Esophagus mucosa (tissue), 1 donor: ENCODE measurements around the gene TEX51. TPM values are rescaled to one million over a fixed set of nuclear protein-coding genes. Genes with fewer than 3 reads are reported as not detected.

Experiments
- ATAC-seq: fragments of 200-7000 bp; cut with Tn5 transposase; one replicate; pipeline ENCODE4 v1.9.1; 2020
- total RNA-seq: library from RNA; stranded (reverse); gene quantifications from one replicate; pipeline ENCODE4 v1.2.4, GENCODE V29; 2023
- donor health status: DM: yes; HTN: yes; CAD: no.

TEX51 gene
- total RNA-seq, 1 donor from 2014 or later, result not detected

DNA sequence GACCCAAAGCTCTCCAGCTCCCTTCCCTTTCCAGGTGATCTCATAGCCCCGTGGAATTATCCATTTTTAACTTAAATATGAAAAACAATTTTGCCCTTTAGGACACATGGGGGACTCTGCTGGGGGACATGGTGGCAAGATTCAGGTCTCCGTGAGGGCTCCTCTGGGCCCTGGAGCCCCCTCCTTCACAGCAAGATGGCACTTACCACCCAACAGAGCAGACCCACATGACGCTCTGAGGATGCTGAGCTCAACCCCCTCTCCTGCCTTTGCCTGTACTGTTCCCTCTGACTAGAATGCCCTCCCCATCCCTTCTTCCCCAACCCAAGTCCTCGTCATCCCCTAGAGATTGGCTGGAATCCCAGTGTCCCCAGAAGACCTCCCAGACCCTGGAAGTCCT lies 17.2 kb downstream of the TEX51 start:
- no peak for ATAC-seq

DNA sequence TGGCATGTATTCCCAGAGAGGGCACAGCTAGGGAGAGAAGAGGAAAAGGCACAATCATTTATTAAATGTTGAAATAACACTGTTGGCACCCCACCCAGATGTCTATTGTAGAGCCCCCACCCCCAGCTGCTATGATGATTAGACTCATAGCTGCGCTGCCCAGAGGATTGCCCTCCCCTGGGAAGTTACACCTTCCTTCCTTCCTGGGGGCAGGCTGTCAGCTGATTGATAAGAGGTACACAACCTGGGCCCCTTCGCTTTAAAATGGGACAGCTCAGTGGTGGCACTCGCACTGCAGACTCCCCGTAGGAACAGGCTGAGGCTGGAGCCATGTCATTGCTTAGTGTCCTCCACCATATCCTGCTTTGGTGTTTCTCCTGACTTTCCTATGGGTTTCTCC lies 18.1 kb downstream of the TEX51 start:
- ATAC-seq, result no peak

DNA sequence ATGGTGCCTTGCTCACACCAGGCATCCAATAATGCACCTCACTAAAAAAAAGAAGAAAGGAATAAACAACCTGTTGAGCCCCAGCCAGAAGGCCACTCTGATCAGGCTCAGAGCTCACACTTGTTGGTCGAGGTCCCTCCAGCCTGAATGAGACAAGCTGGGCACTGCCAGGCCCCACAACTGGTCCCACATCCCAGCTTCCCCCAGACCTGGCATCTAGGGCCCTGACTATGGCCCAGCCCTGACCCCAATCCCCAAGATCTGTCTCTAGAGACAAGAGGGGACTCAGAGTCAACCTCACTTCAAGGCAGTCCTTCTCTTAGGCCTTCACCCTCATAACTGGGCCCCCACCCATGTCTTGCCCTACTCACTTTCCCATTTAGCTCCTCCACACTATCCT lies 22.4 kb downstream of the TEX51 start:
- ATAC-seq, result no peak

DNA sequence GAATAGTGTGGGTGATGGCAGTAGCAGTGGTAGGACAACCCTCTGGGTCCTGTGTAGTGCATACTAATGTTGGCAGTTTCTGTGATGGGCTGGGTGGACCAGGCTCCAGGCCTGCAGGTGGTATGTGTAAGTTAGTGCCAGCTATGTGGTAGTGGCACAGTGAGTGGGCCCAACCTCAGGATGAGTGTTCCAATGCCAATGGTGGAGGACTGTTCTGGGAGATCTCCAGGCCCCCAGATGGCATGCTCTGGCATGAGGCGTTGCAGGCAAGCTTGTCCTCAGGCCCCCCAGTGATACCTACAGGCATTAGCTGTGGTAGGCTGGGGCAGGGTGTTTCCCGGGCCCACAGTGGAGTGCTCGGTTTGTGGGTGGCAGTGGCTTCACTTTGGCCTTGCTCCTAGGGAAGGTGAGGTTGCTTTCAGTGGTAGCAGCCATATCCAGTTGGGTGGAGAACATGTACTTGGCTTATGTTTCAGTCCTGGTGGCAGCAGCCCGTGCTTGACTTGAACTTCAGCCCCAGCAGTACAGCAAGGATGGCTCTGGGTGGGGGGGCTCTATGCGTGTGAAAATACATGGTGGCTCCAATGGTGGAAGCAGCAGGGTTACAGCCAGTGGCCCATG lies 32.4 kb downstream of the TEX51 start:
- ATAC-seq, result no peak

GRCh38 chr2:126932529-126932928 lies 33.8 kb downstream of the TEX51 start:
- ATAC-seq, result no peak

DNA sequence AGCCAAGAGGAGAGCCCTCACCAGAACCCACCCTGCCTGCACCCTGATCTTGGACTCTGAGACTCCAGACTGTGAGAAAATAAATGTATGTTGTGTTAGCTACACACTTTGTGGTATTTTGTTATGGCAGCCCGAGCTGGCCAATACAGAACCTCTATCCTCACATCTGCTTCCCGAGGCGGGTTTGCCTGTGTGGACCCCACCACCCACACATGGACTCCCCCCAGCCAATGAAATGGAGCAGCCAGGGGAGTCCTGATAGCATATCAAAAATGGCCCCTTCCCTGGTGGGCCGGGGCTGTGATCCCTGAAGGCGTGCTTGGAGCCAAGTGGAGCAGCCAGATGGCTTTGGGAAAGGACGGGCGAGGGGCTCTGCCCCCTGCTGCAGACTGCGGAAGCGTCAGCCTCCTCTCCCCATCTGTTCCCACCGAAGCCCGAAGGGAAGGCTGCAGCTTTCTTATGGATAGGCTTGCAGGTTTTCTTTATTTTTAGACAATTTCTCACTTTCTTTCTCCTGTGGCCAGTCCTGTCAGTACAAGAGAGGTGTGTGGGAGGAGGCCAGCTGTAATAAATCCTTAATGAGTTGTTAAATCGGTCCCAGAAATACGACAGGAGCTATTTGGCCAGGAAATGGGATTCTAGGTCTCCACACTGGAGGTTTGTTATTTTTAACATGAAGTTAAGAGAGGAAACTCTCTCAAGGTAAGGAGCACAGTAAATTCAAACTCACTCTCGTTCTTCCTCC lies 34.4 kb downstream of the TEX51 start:
- ATAC-seq, result no peak

DNA sequence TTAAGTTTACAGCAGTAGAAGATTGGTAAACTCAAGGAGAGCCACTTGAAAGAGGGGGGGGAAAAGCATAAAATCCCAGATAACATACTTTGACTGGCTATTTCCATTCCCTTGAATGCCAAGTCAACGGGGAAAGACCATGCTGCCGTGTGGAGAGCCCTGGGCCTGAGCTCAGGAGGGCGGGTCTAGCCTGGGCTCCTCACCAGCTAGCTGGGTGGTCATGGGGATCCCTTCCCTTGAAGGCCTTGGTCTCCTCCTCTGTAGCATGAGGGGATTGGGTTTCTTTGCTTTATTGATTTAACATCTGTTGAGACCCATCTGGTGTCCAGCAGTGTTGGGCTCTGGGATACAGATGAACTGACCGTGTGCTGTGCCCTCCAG lies 35.0 kb downstream of the TEX51 start:
- no peak for ATAC-seq

DNA sequence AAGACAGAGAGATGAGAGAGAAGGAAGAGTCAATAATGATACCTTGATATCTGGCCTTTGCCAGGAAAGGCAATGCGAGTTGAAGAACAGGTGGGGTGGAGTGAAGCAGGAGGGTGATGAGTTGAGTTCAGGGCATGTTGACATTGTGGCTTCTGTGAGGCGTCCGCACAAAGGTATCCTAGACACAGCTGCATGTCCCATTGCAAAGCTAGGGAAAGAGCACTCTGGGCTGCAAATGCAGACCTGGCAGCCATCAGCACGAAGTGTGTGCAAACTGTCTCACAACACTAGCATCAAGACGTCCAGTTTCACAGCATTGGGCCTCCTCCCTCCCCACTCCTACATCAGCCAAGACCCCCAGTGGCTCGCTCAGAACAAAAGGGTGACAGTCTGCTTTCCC lies 36.1 kb downstream of the TEX51 start:
- no peak for ATAC-seq

DNA sequence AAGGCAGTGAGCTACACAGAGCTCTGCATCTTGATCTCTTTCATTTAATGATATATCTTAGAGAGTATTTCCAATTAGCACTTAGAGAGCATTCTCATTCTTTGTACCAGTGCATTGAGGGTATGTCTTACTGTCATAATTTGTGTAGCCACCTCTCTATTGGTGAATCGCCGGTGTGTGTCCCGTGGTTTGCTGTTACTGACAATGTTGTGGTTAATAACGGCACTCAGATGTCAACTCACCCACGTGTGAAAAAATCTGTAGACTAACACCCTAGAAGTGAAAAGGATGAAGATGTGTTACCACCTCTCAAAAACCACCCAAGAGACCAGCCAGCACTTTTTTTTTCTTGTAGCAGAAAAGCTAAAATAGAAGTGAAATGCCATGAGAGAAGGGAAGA lies 37.1 kb downstream of the TEX51 start:
- ATAC-seq, result no peak

GRCh38 chr2:126936219-126936723 lies 37.6 kb downstream of the TEX51 start:
- ATAC-seq, result no peak

GRCh38 chr2:126940331-126940730 lies 41.6 kb downstream of the TEX51 start:
- no peak for ATAC-seq

GRCh38 chr2:126942427-126943203 lies 43.9 kb downstream of the TEX51 start:
- ATAC-seq, result no peak

DNA sequence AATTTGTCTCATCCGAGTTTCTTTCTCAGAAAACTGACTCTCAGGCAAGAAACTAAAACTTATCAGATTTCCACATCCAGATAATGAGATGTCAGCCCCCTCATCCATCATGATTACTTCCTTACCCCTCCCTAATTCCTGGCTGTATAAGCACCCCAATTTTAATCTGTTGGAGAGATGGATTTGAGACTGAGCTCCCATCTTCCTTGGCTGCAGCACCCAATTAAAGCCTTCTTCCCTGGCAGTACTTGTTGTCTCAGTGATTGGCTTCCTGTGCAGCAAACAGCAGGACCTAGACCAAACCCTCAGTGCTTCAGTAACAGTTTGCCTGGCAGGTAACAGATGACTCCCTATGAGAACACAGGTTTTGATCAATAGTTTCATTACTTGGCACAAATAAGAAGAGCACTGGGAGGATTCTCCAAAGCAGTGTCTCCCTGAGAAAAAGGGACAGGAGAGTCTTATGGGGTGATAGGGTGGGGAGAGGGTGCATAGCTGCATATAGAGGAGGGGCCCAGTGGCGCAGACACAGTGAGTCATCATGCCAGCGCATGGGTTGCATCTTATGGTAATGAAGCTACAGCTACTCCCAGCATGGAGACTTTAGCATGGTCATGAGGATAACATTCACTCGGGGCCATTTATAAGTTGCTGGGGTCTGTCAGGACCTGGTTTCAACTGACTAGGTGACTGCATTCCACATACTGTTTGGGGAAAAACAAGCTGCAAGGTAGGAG lies 45.1 kb downstream of the TEX51 start:
- ATAC-seq, result no peak

DNA sequence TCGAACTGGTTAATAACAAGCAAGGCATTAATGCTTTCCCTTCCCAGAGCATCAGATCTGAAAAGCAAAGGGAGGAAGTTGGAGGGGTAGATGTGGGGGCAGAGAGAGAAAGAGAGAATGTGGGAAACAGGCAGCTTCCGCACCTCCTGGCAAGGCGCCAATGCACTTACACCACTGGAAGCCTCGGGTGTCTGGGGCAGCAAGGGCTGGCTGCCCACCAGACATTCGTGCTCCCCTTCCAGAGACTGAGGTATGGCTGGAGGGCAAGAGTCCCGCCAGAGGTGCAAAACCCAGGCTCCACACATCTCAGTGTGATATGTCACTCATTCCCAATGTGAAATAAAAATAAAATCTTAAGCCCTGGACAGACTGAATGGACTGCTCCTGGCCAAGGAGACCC lies 46.4 kb downstream of the TEX51 start:
- ATAC-seq, result no peak

GRCh38 chr2:126946318-126947102 lies 47.8 kb downstream of the TEX51 start:
- ATAC-seq, result no peak

- ATAC-seq, result no peak
Measured at GRCh38 chr2:126947103-126947429, 48.4 kb downstream of the TEX51 start.

DNA sequence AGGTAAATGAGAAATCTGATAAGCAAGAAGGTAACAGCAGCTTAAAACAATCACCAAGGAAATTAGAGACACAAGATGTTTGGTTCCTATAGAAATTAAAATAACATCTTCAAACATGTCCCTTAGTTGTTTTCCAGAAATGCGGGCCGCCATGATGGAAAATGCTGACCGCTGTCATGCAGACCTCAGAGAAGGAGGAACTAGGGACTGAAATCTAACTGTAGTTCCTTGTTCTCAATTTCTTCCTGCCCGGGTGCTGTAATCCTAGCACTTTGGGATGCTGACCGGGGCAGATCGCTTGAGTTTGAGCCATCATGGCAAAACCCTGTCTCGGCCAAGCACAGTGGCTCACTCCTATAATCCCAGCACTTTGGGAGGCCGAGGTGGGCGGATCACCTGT lies 51.1 kb downstream of the TEX51 start:
- ATAC-seq, result no peak

GRCh38 chr2:126950504-126950903 lies 51.8 kb downstream of the TEX51 start:
- no peak for ATAC-seq
